A673 (cell line): ENCODE data around the gene RALBP1.

Experiments
- EZH2 ChIP-seq: fragments of 200-600 bp; sonication (generic); IDR thresholded peaks from 2 replicates; pipeline ENCODE4 v1.6.1; 2017; ENCODE audit warnings: borderline replicate concordance, low read depth, mild to moderate bottlenecking, mixed read lengths, antibody characterized with exemption, low read length; ENCODE audit not compliant: poor library complexity, severe bottlenecking
- TF ChIP-seq, protein P1 (sequence below): fragments of 300-800, 200-600 bp; sonication (generic); conservative IDR thresholded peaks from 2 replicates; pipeline ENCODE4 v1.5.1; 2017; ENCODE audit warnings: low read depth, mild to moderate bottlenecking, antibody characterized with exemption, low read length, moderate library complexity, mixed read lengths

GRCh38 chr18:9552616-9553015 is 77.3 kb downstream of the RALBP1 start:
- TF ChIP-seq, protein P1, sequence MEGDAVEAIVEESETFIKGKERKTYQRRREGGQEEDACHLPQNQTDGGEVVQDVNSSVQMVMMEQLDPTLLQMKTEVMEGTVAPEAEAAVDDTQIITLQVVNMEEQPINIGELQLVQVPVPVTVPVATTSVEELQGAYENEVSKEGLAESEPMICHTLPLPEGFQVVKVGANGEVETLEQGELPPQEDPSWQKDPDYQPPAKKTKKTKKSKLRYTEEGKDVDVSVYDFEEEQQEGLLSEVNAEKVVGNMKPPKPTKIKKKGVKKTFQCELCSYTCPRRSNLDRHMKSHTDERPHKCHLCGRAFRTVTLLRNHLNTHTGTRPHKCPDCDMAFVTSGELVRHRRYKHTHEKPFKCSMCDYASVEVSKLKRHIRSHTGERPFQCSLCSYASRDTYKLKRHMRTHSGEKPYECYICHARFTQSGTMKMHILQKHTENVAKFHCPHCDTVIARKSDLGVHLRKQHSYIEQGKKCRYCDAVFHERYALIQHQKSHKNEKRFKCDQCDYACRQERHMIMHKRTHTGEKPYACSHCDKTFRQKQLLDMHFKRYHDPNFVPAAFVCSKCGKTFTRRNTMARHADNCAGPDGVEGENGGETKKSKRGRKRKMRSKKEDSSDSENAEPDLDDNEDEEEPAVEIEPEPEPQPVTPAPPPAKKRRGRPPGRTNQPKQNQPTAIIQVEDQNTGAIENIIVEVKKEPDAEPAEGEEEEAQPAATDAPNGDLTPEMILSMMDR = no peak
- no peak for TF ChIP-seq EZH2
